H9 (cell line): ENCODE measurements around the gene DAB1. TPM values are rescaled to one million over a fixed set of nuclear protein-coding genes. Genes with fewer than 3 reads are reported as not detected.

ENCODE experiments used
- DNase-seq: peaks from one replicate; pipeline ENCODE4 v3.0.0-alpha.2; 2017
- H2AFZ ChIP-seq: one replicate; pipeline ENCODE4 v1.6.1; 2013; ENCODE audit warnings: mild to moderate bottlenecking, low read length, control low read depth, moderate library complexity
- H2AK5ac ChIP-seq: 2 replicates; pipeline ENCODE4 v1.6.1; 2013; ENCODE audit warnings: low read length, control low read depth, mixed read lengths; ENCODE audit not compliant: insufficient read length
- H2BK120ac ChIP-seq: one replicate; pipeline ENCODE4 v1.6.1; 2013; ENCODE audit warnings: low read depth, mild to moderate bottlenecking, low read length, control low read depth, inconsistent platforms; ENCODE audit not compliant: poor library complexity, severe bottlenecking
- H2BK12ac ChIP-seq: 2 replicates; pipeline ENCODE4 v1.6.1; 2013; ENCODE audit warnings: low read length, control low read depth, mixed read lengths, low read depth; ENCODE audit not compliant: insufficient read length
- H2BK15ac ChIP-seq: 2 replicates; pipeline ENCODE4 v1.6.1; 2013; ENCODE audit warnings: low read depth, low read length, control low read depth
- H2BK20ac ChIP-seq: one replicate; pipeline ENCODE4 v1.6.1; 2013; ENCODE audit warnings: low read depth, mild to moderate bottlenecking, low read length, control low read depth, inconsistent platforms; ENCODE audit not compliant: poor library complexity, severe bottlenecking
- H2BK5ac ChIP-seq: 2 replicates; pipeline ENCODE4 v1.6.1; 2013; ENCODE audit warnings: low read length, control low read depth, mixed read lengths; ENCODE audit not compliant: insufficient read length
- H3K14ac ChIP-seq: 2 replicates; pipeline ENCODE4 v1.6.1; 2013; ENCODE audit warnings: low read length, control low read depth; ENCODE audit not compliant: insufficient read depth
- H3K18ac ChIP-seq: 2 replicates; pipeline ENCODE4 v1.6.1; 2013; ENCODE audit warnings: low read depth, mild to moderate bottlenecking, mixed read lengths, low read length, control low read depth; ENCODE audit not compliant: insufficient read length
- H3K23ac ChIP-seq: 2 replicates; pipeline ENCODE4 v1.6.1; 2013; ENCODE audit warnings: low read length, control low read depth, mixed read lengths, low read depth; ENCODE audit not compliant: insufficient read length
- H3K23me2 ChIP-seq: 2 replicates; pipeline ENCODE4 v1.6.1; 2013; ENCODE audit warnings: low read depth, mild to moderate bottlenecking, mixed read lengths, low read length, control low read depth; ENCODE audit not compliant: insufficient read length, poor library complexity, severe bottlenecking
- H3K27ac ChIP-seq: 2 replicates; pipeline ENCODE4 v1.5.1; 2013; ENCODE audit warnings: low read length, control low read depth, mixed read lengths, low read depth; ENCODE audit not compliant: insufficient read length
- H3K27me3 ChIP-seq: 2 replicates; pipeline ENCODE4 v1.6.1; 2013; ENCODE audit warnings: low read length, control low read depth, inconsistent platforms; ENCODE audit not compliant: insufficient read depth
- H3K4ac ChIP-seq: 2 replicates; pipeline ENCODE4 v1.6.1; 2013; ENCODE audit warnings: low read depth, mild to moderate bottlenecking, control low read depth, inconsistent platforms, low read length, moderate library complexity
- H3K4me1 ChIP-seq: 2 replicates; pipeline ENCODE4 v1.6.1; 2013; ENCODE audit warnings: low read length, control low read depth, inconsistent platforms; ENCODE audit not compliant: insufficient read depth
- H3K4me2 ChIP-seq: 2 replicates; pipeline ENCODE4 v1.6.1; 2013; ENCODE audit warnings: low read length, control low read depth, mixed read lengths; ENCODE audit not compliant: insufficient read length, insufficient read depth
- H3K56ac ChIP-seq: 2 replicates; pipeline ENCODE4 v1.6.1; 2013; ENCODE audit warnings: low read depth, mild to moderate bottlenecking, mixed read lengths, low read length, control low read depth; ENCODE audit not compliant: insufficient read length
- H3K79me1 ChIP-seq: 2 replicates; pipeline ENCODE4 v1.6.1; 2013; ENCODE audit warnings: low read depth, mild to moderate bottlenecking, moderate library complexity, low read length, control low read depth, inconsistent platforms; ENCODE audit not compliant: insufficient read depth, poor library complexity, severe bottlenecking
- H3K79me2 ChIP-seq: 2 replicates; pipeline ENCODE4 v1.6.1; 2013; ENCODE audit warnings: low read length, control low read depth, inconsistent platforms; ENCODE audit not compliant: insufficient read depth
- H3K9ac ChIP-seq: 2 replicates; pipeline ENCODE4 v1.6.1; 2013; ENCODE audit warnings: low read length, control low read depth, mixed read lengths; ENCODE audit not compliant: insufficient read length; ENCODE audit errors: extremely low read depth
- H3K9me3 ChIP-seq: one replicate; pipeline ENCODE4 v1.6.1; 2013; ENCODE audit warnings: low read depth, low read length, inconsistent platforms; ENCODE audit not compliant: control insufficient read depth
- H3T11ph ChIP-seq: one replicate; pipeline ENCODE4 v1.6.1; 2013; ENCODE audit warnings: mild to moderate bottlenecking, low read length, control low read depth, inconsistent platforms
- H4K20me1 ChIP-seq: one replicate; pipeline ENCODE4 v1.6.1; 2013; ENCODE audit not compliant: control insufficient read depth, insufficient read length, insufficient read depth
- H4K5ac ChIP-seq: 2 replicates; pipeline ENCODE4 v1.6.1; 2013; ENCODE audit warnings: low read depth, mild to moderate bottlenecking, mixed read lengths, low read length, control low read depth; ENCODE audit not compliant: insufficient read length
- H4K8ac ChIP-seq: replicated peaks from 2 replicates; pipeline ENCODE4 v1.6.1; 2013; ENCODE audit warnings: low read length, control low read depth, mixed read lengths, low read depth; ENCODE audit not compliant: insufficient read length
- H4K91ac ChIP-seq: 2 replicates; pipeline ENCODE4 v1.6.1; 2013; ENCODE audit warnings: low read depth, mild to moderate bottlenecking, moderate library complexity, mixed read lengths, low read length, control low read depth; ENCODE audit not compliant: insufficient read length
- H3K27ac Mint-ChIP-seq, 3 experiments: 2 replicates in 2 of 3; 3 replicates in 1 of 3; pipeline ENCODE4 v1.8.0; 2020 to 2021; ENCODE audit warnings: mixed read lengths in 3 of 3, mild to moderate bottlenecking in 1 of 3, moderate library complexity in 1 of 3
- H3K27me3 Mint-ChIP-seq: 2 replicates; pipeline ENCODE4 v1.8.0; 2021; ENCODE audit warnings: low read depth, mild to moderate bottlenecking, moderate library complexity, mixed read lengths
- H3K36me3 Mint-ChIP-seq, 3 experiments: 2 replicates in 2 of 3; 3 replicates in 1 of 3; pipeline ENCODE4 v1.8.0; 2020 to 2021; ENCODE audit warnings: low read depth in 3 of 3, mixed read lengths in 3 of 3; ENCODE audit not compliant: insufficient read depth in 1 of 3
- H3K4me1 Mint-ChIP-seq, 2 experiments: 2 replicates each; pipeline ENCODE4 v1.8.0; 2020; ENCODE audit warnings: mixed read lengths in 2 of 2
- H3K4me3 Mint-ChIP-seq, 2 experiments: 2 replicates in 1 of 2; 3 replicates in 1 of 2; pipeline ENCODE4 v1.8.0; 2020 to 2021; ENCODE audit warnings: mild to moderate bottlenecking in 2 of 2, mixed read lengths in 2 of 2, moderate library complexity in 1 of 2
- H3K9me3 Mint-ChIP-seq, 2 experiments: 2 replicates in 1 of 2; 3 replicates in 1 of 2; pipeline ENCODE4 v1.8.0; 2020; ENCODE audit warnings: mild to moderate bottlenecking in 2 of 2, mixed read lengths in 2 of 2, moderate library complexity in 1 of 2
- CTCF ChIP-seq: fragments of 200-600 bp; sonication (generic); conservative IDR thresholded peaks from 3 replicates; pipeline ENCODE4 v1.8.0; 2021; ENCODE audit warnings: antibody characterized with exemption, mild to moderate bottlenecking
- WGBS: extraction: QIAGEN DNeasy Blood & Tissue Kit; methylation state at CpG from one replicate; pipeline ENCODE4 v1.1.7; 2013; ENCODE audit warnings: missing lambda C conversion rate, low lambda C conversion rate, mixed read lengths; ENCODE audit not compliant: insufficient read length; ENCODE audit errors: extremely low coverage; 5-methylcytosine and 5-hydroxymethylcytosine counted together
- total RNA-seq: library from RNA; stranded (reverse); gene quantifications from 2 replicates; pipeline ENCODE4 v1.2.1, GENCODE V29; 2021

DAB1 gene
- total RNA-seq, 1 experiment from 2014 or later: 9.3 TPM

- Histone ChIP-seq H2BK5ac (no peak overlapping the region), H3K27ac (no peak overlapping the region), H4K20me1 (no peaks in the 10 kb centered on the region), H2BK120ac (no peak overlapping the region), H3T11ph (no peak overlapping the region), H3K56ac (no peak overlapping the region), H2AK5ac (no peak overlapping the region), H3K23ac (no peak overlapping the region), H3K4ac (no peak overlapping the region), H3K27me3 (no peaks in the 10 kb centered on the region), H2AFZ (no peak overlapping the region), H3K4me2 (peak overlapping the region; percentile 52), H3K23me2 (peaks cover 34% of the 10 kb centered on the region), H3K14ac (no peak overlapping the region), H3K9me3 (no peaks in the 10 kb centered on the region), H2BK12ac (no peak overlapping the region), H3K9ac (no peak overlapping the region), H3K4me1 (no peaks in the 10 kb centered on the region; the same call in 1 of the 2 replicates), H4K5ac (no peak overlapping the region), H4K91ac (no peak overlapping the region), H3K79me2 (no peaks in the 10 kb centered on the region), H3K79me1 (no peaks in the 10 kb centered on the region), H2BK20ac (no peak overlapping the region), H4K8ac (no peak overlapping the region), H2BK15ac (no peak overlapping the region), H3K18ac (no peak overlapping the region)
- peak overlapping the region in 2 of 3 experiments; percentile 8 to 62; a peak in 2 of 7 replicates for H3K27ac Mint-ChIP-seq
- H3K27me3 Mint-ChIP-seq: peaks cover 48% of the 10 kb centered on the region
- WGBS: no CpG with 5 or more reads among the region's 63 CpGs
- peaks cover 24 to 25% of the 10 kb centered on the region in 2 experiments for H3K4me1 Mint-ChIP-seq
- no peaks in the 10 kb centered on the region; a peak in 1 of 5 replicates for H3K9me3 Mint-ChIP-seq
- TF ChIP-seq CTCF: peak; percentile 94
- peak; percentile 85 for DNase-seq
- H3K36me3 Mint-ChIP-seq: no peaks in the 10 kb centered on the region
- peak overlapping the region; percentile 73 to 86 for H3K4me3 Mint-ChIP-seq
These were observed 569 bp upstream of the DAB1 start for GRCh38 chr1:57424231-57425027.
